ENCODE results near the gene CD2AP.

The CD2AP gene

DNA sequence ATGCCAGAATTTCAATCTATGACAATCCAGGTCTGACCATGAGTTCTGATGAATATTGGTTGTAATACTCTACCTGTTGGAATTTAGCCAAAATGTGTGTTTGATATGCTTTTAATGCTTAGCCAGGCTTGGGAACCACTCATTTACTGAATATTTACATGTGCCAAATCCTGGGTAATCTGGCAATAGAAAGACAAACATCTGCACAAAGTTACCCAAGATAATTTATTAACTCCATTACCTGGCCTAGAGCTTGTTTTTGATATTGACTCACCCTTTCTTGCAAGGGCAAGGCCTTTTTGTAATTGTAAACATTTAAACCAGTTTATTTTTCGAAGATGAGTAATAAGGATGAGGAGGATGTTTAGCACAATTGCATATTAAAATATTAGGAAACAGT lies 13.5 kb upstream of the CD2AP start:
- no peaks in the 10 kb centered on the region for H3K79me2 ChIP-seq (ENCODE audit: low read length)
- no peak for DNase-seq
- no peaks in the 10 kb centered on the region for H4K20me1 ChIP-seq (ENCODE audit: insufficient read depth, low read length)
- H3K36me3 ChIP-seq (replicated peaks; ENCODE audit: insufficient read depth, low read length) = no peaks in the 10 kb centered on the region
- no peak overlapping the region for H2AFZ ChIP-seq (ENCODE audit: low read length)
- H3K4me2 ChIP-seq (ENCODE audit: low read depth, low read length) = no peak overlapping the region
- no peaks in the 10 kb centered on the region for H3F3A ChIP-seq (ENCODE audit: insufficient read depth, low read length)
- no peak overlapping the region for H3K4me3 ChIP-seq (ENCODE audit: low read length)
- no peaks in the 10 kb centered on the region for H3K27me3 ChIP-seq (replicated peaks; ENCODE audit: insufficient read depth, low read length)
- H3K9me2 ChIP-seq (replicated peaks; ENCODE audit: insufficient read depth, low read length) = no peaks in the 10 kb centered on the region
- no peak overlapping the region for H3K9ac ChIP-seq (ENCODE audit: low read length)
- no peak overlapping the region for H3K27ac ChIP-seq (ENCODE audit: low read length)
- peaks cover 3% of the 10 kb centered on the region; the same call in 1 of the 2 replicates for H3K4me1 ChIP-seq (ENCODE audit: low read length)
- TF ChIP-seq, protein P1, sequence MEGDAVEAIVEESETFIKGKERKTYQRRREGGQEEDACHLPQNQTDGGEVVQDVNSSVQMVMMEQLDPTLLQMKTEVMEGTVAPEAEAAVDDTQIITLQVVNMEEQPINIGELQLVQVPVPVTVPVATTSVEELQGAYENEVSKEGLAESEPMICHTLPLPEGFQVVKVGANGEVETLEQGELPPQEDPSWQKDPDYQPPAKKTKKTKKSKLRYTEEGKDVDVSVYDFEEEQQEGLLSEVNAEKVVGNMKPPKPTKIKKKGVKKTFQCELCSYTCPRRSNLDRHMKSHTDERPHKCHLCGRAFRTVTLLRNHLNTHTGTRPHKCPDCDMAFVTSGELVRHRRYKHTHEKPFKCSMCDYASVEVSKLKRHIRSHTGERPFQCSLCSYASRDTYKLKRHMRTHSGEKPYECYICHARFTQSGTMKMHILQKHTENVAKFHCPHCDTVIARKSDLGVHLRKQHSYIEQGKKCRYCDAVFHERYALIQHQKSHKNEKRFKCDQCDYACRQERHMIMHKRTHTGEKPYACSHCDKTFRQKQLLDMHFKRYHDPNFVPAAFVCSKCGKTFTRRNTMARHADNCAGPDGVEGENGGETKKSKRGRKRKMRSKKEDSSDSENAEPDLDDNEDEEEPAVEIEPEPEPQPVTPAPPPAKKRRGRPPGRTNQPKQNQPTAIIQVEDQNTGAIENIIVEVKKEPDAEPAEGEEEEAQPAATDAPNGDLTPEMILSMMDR (IDR thresholded peaks at IDR 0.05; ENCODE audit: low read length) = no peak
- TF ChIP-seq EZH2 (optimal IDR thresholded peaks at IDR 0.05; ENCODE audit: low read depth, low read length) (no peak), EZH2phosphoT487 (IDR thresholded peaks at IDR 0.05; ENCODE audit: low read length) (no peak)
- H3K9me3 ChIP-seq (replicated peaks; ENCODE audit: insufficient read depth, low read length) = no peaks in the 10 kb centered on the region

DNA sequence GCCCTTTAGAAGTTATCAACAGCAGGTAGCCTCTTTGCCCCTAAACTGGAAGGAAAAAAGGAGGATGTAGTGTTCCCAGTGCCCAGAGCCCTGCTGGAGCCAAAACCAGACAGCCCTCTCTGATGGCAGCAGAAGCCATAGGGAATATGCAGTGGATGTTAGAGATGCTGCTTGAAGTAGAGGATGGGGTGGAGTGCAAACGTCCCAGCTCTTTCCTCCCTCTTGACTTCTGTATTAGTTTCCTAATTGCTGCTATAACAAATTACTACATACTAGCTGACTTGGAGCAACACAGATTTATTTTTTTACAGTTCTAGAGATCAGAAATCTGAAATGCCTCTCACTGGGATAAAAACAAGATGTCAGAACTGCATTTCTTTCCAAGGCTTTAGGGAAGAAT lies 12.5 kb upstream of the CD2AP start:
- DNase-seq = no peak
- Histone ChIP-seq H3K36me3 (replicated peaks; ENCODE audit: insufficient read depth, low read length) (no peaks in the 10 kb centered on the region), H3K9me2 (replicated peaks; ENCODE audit: insufficient read depth, low read length) (no peaks in the 10 kb centered on the region), H4K20me1 (ENCODE audit: insufficient read depth, low read length) (no peaks in the 10 kb centered on the region), H3K9me3 (replicated peaks; ENCODE audit: insufficient read depth, low read length) (no peaks in the 10 kb centered on the region), H3K79me2 (ENCODE audit: low read length) (no peaks in the 10 kb centered on the region), H3K4me3 (ENCODE audit: low read length) (no peak overlapping the region), H3K4me1 (ENCODE audit: low read length) (peaks cover 3% of the 10 kb centered on the region; the same call in 1 of the 2 replicates), H3K27ac (ENCODE audit: low read length) (no peak overlapping the region), H2AFZ (ENCODE audit: low read length) (no peak overlapping the region), H3F3A (ENCODE audit: insufficient read depth, low read length) (no peaks in the 10 kb centered on the region), H3K4me2 (ENCODE audit: low read depth, low read length) (no peak overlapping the region), H3K9ac (ENCODE audit: low read length) (no peak overlapping the region), H3K27me3 (replicated peaks; ENCODE audit: insufficient read depth, low read length) (no peaks in the 10 kb centered on the region)
- TF ChIP-seq EZH2 (optimal IDR thresholded peaks at IDR 0.05; ENCODE audit: low read depth, low read length) = no peak
- TF ChIP-seq, protein P1 (IDR thresholded peaks at IDR 0.05; ENCODE audit: low read length) = no peak
- TF ChIP-seq EZH2phosphoT487 (IDR thresholded peaks at IDR 0.05; ENCODE audit: low read length) = no peak

GRCh38 chr6:47471911-47472310 lies 5.7 kb upstream of the CD2AP start:
- no peaks in the 10 kb centered on the region for H3K9me2 ChIP-seq (replicated peaks; ENCODE audit: insufficient read depth, low read length)
- no peak overlapping the region for H3K27ac ChIP-seq (ENCODE audit: low read length)
- H3K9ac ChIP-seq (ENCODE audit: low read length) = no peak overlapping the region
- TF ChIP-seq, protein P1 (IDR thresholded peaks at IDR 0.05; ENCODE audit: low read length) = no peak
- TF ChIP-seq EZH2 (optimal IDR thresholded peaks at IDR 0.05; ENCODE audit: low read depth, low read length) (no peak), EZH2phosphoT487 (IDR thresholded peaks at IDR 0.05; ENCODE audit: low read length) (no peak)
- H3K4me2 ChIP-seq (ENCODE audit: low read depth, low read length) = no peak overlapping the region
- DNase-seq = no peak
- no peaks in the 10 kb centered on the region for H3K27me3 ChIP-seq (replicated peaks; ENCODE audit: insufficient read depth, low read length)
- no peaks in the 10 kb centered on the region for H4K20me1 ChIP-seq (ENCODE audit: insufficient read depth, low read length)
- H3K36me3 ChIP-seq (replicated peaks; ENCODE audit: insufficient read depth, low read length) = no peaks in the 10 kb centered on the region
- H3K4me1 ChIP-seq (ENCODE audit: low read length) = 0 out of 2 replicates have a peak, but pooled peaks cover 4% of the 10 kb centered on the region
- H3F3A ChIP-seq (ENCODE audit: insufficient read depth, low read length) = peaks cover 3% of the 10 kb centered on the region; the same call in 1 of the 2 replicates
- H3K4me3 ChIP-seq (ENCODE audit: low read length) = no peak overlapping the region
- H3K9me3 ChIP-seq (replicated peaks; ENCODE audit: insufficient read depth, low read length) = no peaks in the 10 kb centered on the region
- H3K79me2 ChIP-seq (ENCODE audit: low read length) = no peaks in the 10 kb centered on the region
- no peak overlapping the region for H2AFZ ChIP-seq (ENCODE audit: low read length)
